ENCODE data around the gene PTCRA.

GRCh38 chr6:42889815-42890214, 26.0 kb upstream of the PTCRA start:
- TF ChIP-seq, protein P1, sequence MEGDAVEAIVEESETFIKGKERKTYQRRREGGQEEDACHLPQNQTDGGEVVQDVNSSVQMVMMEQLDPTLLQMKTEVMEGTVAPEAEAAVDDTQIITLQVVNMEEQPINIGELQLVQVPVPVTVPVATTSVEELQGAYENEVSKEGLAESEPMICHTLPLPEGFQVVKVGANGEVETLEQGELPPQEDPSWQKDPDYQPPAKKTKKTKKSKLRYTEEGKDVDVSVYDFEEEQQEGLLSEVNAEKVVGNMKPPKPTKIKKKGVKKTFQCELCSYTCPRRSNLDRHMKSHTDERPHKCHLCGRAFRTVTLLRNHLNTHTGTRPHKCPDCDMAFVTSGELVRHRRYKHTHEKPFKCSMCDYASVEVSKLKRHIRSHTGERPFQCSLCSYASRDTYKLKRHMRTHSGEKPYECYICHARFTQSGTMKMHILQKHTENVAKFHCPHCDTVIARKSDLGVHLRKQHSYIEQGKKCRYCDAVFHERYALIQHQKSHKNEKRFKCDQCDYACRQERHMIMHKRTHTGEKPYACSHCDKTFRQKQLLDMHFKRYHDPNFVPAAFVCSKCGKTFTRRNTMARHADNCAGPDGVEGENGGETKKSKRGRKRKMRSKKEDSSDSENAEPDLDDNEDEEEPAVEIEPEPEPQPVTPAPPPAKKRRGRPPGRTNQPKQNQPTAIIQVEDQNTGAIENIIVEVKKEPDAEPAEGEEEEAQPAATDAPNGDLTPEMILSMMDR (IDR thresholded peaks at IDR 0.05 in 8 of 11, conservative IDR thresholded peaks at IDR 0.05 in 3 of 11), result no peak
- TF ChIP-seq POLR2A (IDR thresholded peaks at IDR 0.05) (no peak), POLR2AphosphoS5 (IDR thresholded peaks at IDR 0.05) (no peak)
